Effector memory CD8-positive, alpha-beta T cell (primary cell): Measurements from ENCODE around the gene GLIPR2.

Experiments used
- ATAC-seq: fragments of 150-1000 bp; cut with Tn5 transposase; replicated peaks from 2 replicates; pipeline ENCODE4 v1.10.0; 2021; ENCODE audit warnings: mild to moderate bottlenecking, moderate library complexity
- DNase-seq, 3 experiments: peaks; one replicate each; pipeline ENCODE4 v3.0.0; 2021
- H3K27ac Mint-ChIP-seq, 2 donors: one replicate each; pipeline ENCODE4 v1.8.0; 2022; ENCODE audit warnings: mild to moderate bottlenecking in 2 of 2, mixed read lengths in 2 of 2, moderate library complexity in 2 of 2
- H3K27me3 Mint-ChIP-seq, 2 donors: one replicate each; pipeline ENCODE4 v1.8.0; 2022; ENCODE audit warnings: mixed read lengths in 2 of 2
- H3K36me3 Mint-ChIP-seq: one replicate; pipeline ENCODE4 v1.8.0; 2022; ENCODE audit warnings: mild to moderate bottlenecking, moderate library complexity, mixed read lengths; ENCODE audit not compliant: insufficient read depth
- H3K4me1 Mint-ChIP-seq, 2 donors: one replicate each; pipeline ENCODE4 v1.8.0; 2022; ENCODE audit warnings: low read depth in 2 of 2, mixed read lengths in 2 of 2
- H3K4me3 Mint-ChIP-seq, 2 donors: one replicate each; pipeline ENCODE4 v1.8.0; 2022; ENCODE audit warnings: mild to moderate bottlenecking in 2 of 2, mixed read lengths in 2 of 2, moderate library complexity in 2 of 2
- H3K9me3 Mint-ChIP-seq, 2 donors: one replicate each; pipeline ENCODE4 v1.8.0; 2022; ENCODE audit warnings: mixed read lengths in 2 of 2

Gene GLIPR2

DNA sequence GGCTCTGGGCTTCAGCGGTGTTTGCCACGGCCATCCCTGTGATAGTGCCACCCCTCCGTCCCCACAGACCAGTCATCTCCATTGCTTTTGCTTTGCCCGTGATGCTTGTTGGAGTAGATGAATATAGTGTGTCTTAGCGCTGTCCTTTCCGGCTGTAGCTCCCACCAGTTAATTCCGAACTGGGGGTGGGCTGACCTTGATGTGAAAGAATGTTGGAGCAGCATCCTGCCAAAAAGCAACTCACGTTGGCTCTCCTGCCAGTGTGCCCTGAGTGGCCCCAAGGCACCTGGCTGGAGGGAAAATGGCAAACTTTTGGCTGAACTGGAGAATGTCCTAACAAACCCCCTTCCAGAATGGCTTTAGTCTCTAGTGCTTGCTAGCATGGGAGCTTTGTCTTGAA lies 74.2 kb downstream of the GLIPR2 start:
- peaks cover 58% of the 10 kb centered on the region for H3K36me3 Mint-ChIP-seq

DNA sequence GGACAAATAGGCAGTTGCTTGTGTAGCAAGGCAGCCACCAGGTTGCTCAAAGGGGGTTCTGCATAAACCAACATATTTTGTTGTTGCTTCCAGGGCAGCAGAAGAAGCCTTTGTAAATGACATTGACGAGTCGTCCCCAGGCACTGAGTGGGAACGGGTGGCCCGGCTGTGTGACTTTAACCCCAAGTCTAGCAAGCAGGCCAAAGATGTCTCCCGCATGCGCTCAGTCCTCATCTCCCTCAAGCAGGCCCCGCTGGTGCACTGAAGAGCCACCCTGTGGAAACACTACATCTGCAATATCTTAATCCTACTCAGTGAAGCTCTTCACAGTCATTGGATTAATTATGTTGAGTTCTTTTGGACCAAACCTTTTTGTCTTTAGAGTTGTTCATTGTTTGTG lies 75.0 kb downstream of the GLIPR2 start:
- no peak for ATAC-seq
- H3K27me3 Mint-ChIP-seq = no peaks in the 10 kb centered on the region
- H3K4me3 Mint-ChIP-seq = no peak overlapping the region
- DNase-seq = no peak
- peak overlapping the region; percentile 78 to 82 for H3K27ac Mint-ChIP-seq
- peaks cover 56% of the 10 kb centered on the region for H3K36me3 Mint-ChIP-seq
- H3K9me3 Mint-ChIP-seq = no peaks in the 10 kb centered on the region
- H3K4me1 Mint-ChIP-seq = peaks cover 36 to 55% of the 10 kb centered on the region in 2 donors

More for the DNA sequence above, 74.2 kb downstream of the GLIPR2 start:
- DNase-seq (no peak), ATAC-seq (no peak)
- no peaks in the 10 kb centered on the region for H3K9me3 Mint-ChIP-seq
- H3K4me3 Mint-ChIP-seq = no peak overlapping the region
- peaks cover 32 to 54% of the 10 kb centered on the region in 2 donors for H3K4me1 Mint-ChIP-seq
- peak overlapping the region; percentile 78 to 82 for H3K27ac Mint-ChIP-seq
- H3K27me3 Mint-ChIP-seq = no peaks in the 10 kb centered on the region

DNA sequence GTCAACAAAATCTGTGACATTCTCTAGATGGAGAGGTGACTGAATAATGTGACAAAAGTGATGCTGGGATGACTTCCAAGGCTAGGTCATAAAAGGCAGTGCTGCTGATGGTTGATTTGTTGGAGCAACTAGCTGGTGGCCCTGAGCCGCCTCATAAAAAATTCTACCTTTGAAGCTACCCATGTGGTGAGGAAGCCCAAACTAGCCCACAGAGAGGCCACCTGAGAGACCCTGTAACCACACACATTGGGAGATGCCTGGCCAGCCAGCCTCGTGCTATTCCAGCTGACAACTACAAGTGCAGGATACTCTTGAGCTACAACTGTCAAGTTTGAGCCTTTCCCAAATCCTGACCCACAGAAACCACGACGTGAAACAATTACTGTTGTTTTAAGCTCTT lies 76.9 kb downstream of the GLIPR2 start:
- H3K27me3 Mint-ChIP-seq = no peaks in the 10 kb centered on the region
- DNase-seq (no peak), ATAC-seq (no peak)
- peaks cover 54% of the 10 kb centered on the region for H3K36me3 Mint-ChIP-seq
- no peak overlapping the region for H3K4me3 Mint-ChIP-seq
- no peaks in the 10 kb centered on the region for H3K9me3 Mint-ChIP-seq
- H3K27ac Mint-ChIP-seq = peak overlapping the region in 1 of 2 donors; percentile 63
- peaks cover 37 to 55% of the 10 kb centered on the region in 2 donors for H3K4me1 Mint-ChIP-seq
